Esophagus (tissue), 2 donors: ENCODE measurements around the gene OGFOD2. TPM values are rescaled to one million over a fixed set of nuclear protein-coding genes. Genes with fewer than 3 reads are reported as not detected.
A peak's percentile ranks its signal among the peaks of the same experiment; 100 is the strongest.

Source experiments
- H3K27ac ChIP-seq, 2 donors: one replicate each; pipeline ENCODE4 v1.5.1; 2013; ENCODE audit warnings: low read depth in 2 of 2, mild to moderate bottlenecking in 2 of 2, inconsistent platforms in 1 of 2, low read length in 1 of 2, moderate library complexity in 1 of 2
- H3K27me3 ChIP-seq, 2 donors: one replicate each; pipeline ENCODE4 v1.6.1; 2013; ENCODE audit warnings: low read length in 2 of 2, control low read depth in 1 of 2, mild to moderate bottlenecking in 1 of 2; ENCODE audit not compliant: insufficient read depth in 2 of 2, control insufficient read depth in 1 of 2
- H3K36me3 ChIP-seq, 2 donors: one replicate each; pipeline ENCODE4 v1.6.1; 2013; ENCODE audit warnings: low read length in 1 of 2; ENCODE audit not compliant: control insufficient read depth in 2 of 2, insufficient read depth in 2 of 2
- H3K4me1 ChIP-seq, 2 donors: one replicate each; pipeline ENCODE4 v1.6.1; 2013; ENCODE audit warnings: low read length in 1 of 2; ENCODE audit not compliant: control insufficient read depth in 2 of 2, insufficient read depth in 2 of 2
- H3K4me3 ChIP-seq, 2 donors: one replicate each; pipeline ENCODE4 v1.5.1; 2013; ENCODE audit warnings: low read length in 2 of 2, mild to moderate bottlenecking in 2 of 2, low read depth in 1 of 2, moderate library complexity in 1 of 2
- H3K9me3 ChIP-seq, 2 donors: one replicate each; pipeline ENCODE4 v1.6.1; 2013; ENCODE audit warnings: mild to moderate bottlenecking in 2 of 2, low read depth in 1 of 2, low read length in 1 of 2, moderate library complexity in 1 of 2; ENCODE audit not compliant: control insufficient read depth in 2 of 2, insufficient read depth in 1 of 2
- WGBS, 2 donors: extraction: QIAGEN DNeasy Blood & Tissue Kit; methylation state at CpG; one replicate each; pipeline ENCODE4 v1.1.7; 2013; 5-methylcytosine and 5-hydroxymethylcytosine counted together
- polyA plus RNA-seq, 2 donors: library from polyadenylated mRNA; stranded (reverse); fragments of 200-250 nt; gene quantifications; one replicate each; pipeline ENCODE4 v1.2.3, GENCODE V29; 2013
- donor health status: healthy with polysubstance abuse.
- donor health status: Bipolar disorder and iron deficiency.

OGFOD2 gene
- polyA plus RNA-seq, 2 donors, result 10.8 to 11.5 TPM

GRCh38 chr12:122961531-122962329 lies 13.3 kb upstream of the OGFOD2 start:
- Histone ChIP-seq H3K4me1 (peaks cover 4 to 10% of the 10 kb centered on the region in 2 donors), H3K27me3 (no peaks in the 10 kb centered on the region), H3K9me3 (no peaks in the 10 kb centered on the region), H3K36me3 (peaks cover 0 to 6% of the 10 kb centered on the region in 2 donors), H3K27ac (no peak overlapping the region), H3K4me3 (no peak overlapping the region)
- 60 to 79% methylated on average over 10 of the region's 10 CpGs for WGBS, 2 donors

DNA sequence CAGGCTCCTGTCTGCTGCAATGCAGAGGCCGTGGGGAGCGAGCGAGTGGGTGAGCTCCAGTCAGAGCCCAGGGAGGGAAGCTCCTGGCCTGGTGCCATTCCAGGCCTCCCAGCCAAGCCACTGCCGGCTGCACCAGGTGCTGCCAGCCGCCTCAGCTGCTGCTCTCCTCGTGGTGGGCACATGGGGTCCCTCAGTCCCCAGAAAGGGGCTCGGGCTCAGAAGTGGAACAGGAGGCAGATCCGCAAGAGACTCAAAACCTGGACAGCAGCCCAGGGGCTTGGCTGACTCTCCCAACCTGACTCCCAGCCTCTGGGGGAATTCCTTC lies 11.1 kb upstream of the OGFOD2 start:
- Histone ChIP-seq H3K36me3 (peaks cover 0 to 6% of the 10 kb centered on the region in 2 donors), H3K27me3 (no peaks in the 10 kb centered on the region), H3K9me3 (no peaks in the 10 kb centered on the region), H3K4me3 (no peak overlapping the region), H3K27ac (no peak overlapping the region), H3K4me1 (peaks cover 4 to 10% of the 10 kb centered on the region in 2 donors)
- 35 to 43% methylated on average over 8 of the region's 8 CpGs for WGBS, 2 donors

GRCh38 chr12:122964439-122965257 lies 10.4 kb upstream of the OGFOD2 start:
- Histone ChIP-seq H3K36me3 (peaks cover 0 to 4% of the 10 kb centered on the region in 2 donors), H3K9me3 (no peaks in the 10 kb centered on the region), H3K4me3 (no peak overlapping the region), H3K27ac (no peak overlapping the region), H3K27me3 (no peaks in the 10 kb centered on the region), H3K4me1 (peaks cover 4 to 10% of the 10 kb centered on the region in 2 donors)
- WGBS, 2 donors, result 81% methylated on average over 19 of the region's 19 CpGs

DNA sequence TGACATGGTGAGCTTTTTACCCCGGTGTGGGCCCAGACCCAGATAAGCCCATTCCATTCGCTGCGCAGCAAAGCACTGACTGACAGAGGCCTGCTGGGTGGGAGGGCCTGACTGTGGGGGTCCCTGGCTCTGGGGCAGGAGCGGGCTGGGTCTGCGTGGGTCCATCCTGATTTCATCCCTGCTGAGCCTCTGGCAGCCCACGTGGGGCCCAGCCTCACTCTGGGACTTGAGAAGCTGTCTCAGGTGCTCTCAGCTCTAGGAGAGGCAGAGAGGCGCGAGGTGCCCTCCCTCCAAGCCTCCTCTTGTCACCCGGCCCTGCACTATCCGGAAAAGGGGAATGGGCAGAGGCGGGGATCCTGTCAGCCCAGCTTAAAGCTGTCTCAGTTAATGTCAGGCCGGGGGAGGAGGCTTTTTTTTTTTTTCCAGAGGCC lies 9.7 kb upstream of the OGFOD2 start:
- no peaks in the 10 kb centered on the region for H3K27me3 ChIP-seq
- WGBS, 2 donors, result 49 to 54% methylated on average over 12 of the region's 12 CpGs
- no peaks in the 10 kb centered on the region for H3K36me3 ChIP-seq
- H3K4me1 ChIP-seq, result peaks cover 4 to 10% of the 10 kb centered on the region in 2 donors
- H3K27ac ChIP-seq, result no peak overlapping the region
- H3K9me3 ChIP-seq, result no peaks in the 10 kb centered on the region
- H3K4me3 ChIP-seq, result peak overlapping the region; percentile 34 to 43

GRCh38 chr12:122965851-122966742 lies 8.9 kb upstream of the OGFOD2 start, which contains the start of gene ABCB9:
Gene ABCB9, minus strand, starts transcription at chr12:122966463. Its CDS starts 6,228 bp downstream, at chr12:122960235.
- 2 to 5% methylated on average over 43 to 55 of the region's 55 CpGs for WGBS, 2 donors
- Histone ChIP-seq H3K4me3 (peak within 1 kb of the TSS; percentile 34 to 43), H3K36me3 (no peaks in the 10 kb centered on the region), H3K9me3 (no peaks in the 10 kb centered on the region), H3K27ac (peak within 1 kb of the TSS; percentile 13 to 36), H3K4me1 (peaks cover 4 to 10% of the 10 kb centered on the region in 2 donors), H3K27me3 (no peaks in the 10 kb centered on the region)

DNA sequence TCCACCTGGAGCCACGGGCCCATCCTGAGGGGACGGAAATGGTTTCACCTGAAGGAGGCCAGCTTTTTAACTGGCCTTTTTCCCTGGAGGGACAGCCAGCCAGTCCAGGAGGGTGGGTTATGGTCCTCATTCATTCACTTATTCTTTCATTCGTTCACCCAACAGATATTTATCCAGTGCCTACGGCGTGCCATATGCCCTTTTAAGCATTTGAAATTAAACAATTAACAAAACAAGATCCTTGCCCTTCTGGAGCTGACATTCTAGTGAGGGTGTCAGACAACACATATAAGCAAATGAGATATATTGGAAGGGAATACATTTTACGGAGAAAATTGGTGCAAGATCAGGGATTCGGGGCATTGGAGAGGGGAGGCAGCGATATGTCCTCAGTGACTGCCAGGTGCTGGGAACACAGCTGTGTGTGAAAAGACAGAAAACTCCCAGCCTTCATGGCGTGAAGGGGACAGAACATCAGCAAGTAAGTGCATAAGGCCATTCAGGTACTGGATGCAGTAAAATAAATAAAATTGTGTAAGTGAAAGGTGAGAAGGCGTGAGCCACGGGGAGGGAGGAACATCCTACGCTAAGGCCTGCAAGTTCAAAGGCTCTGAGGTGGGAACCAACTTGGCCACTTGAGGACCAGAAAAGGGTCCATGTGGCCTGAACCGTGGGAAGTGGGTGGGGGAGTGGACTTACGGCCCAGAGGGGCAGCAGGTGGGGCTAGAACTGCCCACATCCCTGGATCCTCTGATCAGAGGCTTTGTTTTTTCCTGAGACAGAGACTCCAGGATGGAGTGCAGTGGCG lies 8.1 kb upstream of the OGFOD2 start:
- H3K27ac ChIP-seq, result peak overlapping the region; percentile 13 to 36
- H3K36me3 ChIP-seq, result no peaks in the 10 kb centered on the region
- no peaks in the 10 kb centered on the region for H3K9me3 ChIP-seq
- H3K4me3 ChIP-seq, result no peak overlapping the region
- H3K27me3 ChIP-seq, result no peaks in the 10 kb centered on the region
- peaks cover 4 to 10% of the 10 kb centered on the region in 2 donors for H3K4me1 ChIP-seq
- WGBS, 2 donors, result 57% methylated on average over 15 of the region's 15 CpGs

GRCh38 chr12:122968104-122968503 lies 6.9 kb upstream of the OGFOD2 start:
- WGBS, 2 donors, result 79 to 86% methylated on average over 2 of the region's 2 CpGs
- Histone ChIP-seq H3K27me3 (no peaks in the 10 kb centered on the region), H3K4me3 (no peak overlapping the region), H3K36me3 (no peaks in the 10 kb centered on the region), H3K9me3 (no peaks in the 10 kb centered on the region), H3K4me1 (peaks cover 4 to 10% of the 10 kb centered on the region in 2 donors), H3K27ac (no peak overlapping the region)

DNA sequence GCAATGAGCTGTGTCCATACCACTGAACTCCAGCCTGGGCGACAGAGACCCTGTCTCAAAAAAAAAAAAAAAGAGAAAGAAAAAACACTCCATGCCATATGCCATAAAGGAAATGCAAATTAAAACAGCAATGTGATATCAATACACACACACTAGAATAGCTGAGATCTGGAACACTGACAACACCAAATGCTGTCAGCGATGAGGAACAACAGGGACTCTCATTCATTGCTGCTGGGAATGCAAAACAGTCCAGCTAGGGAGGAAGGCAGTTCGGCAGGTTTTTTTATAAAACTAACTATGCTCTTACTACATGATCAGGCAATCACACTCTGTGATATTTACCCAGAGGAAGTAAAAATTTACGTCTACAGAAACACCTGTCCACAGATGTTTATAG lies 5.4 kb upstream of the OGFOD2 start:
- H3K4me3 ChIP-seq, result no peak overlapping the region
- no peaks in the 10 kb centered on the region for H3K36me3 ChIP-seq
- no peak overlapping the region for H3K27ac ChIP-seq
- peaks cover 0 to 3% of the 10 kb centered on the region in 2 donors for H3K4me1 ChIP-seq
- H3K9me3 ChIP-seq, result no peaks in the 10 kb centered on the region
- H3K27me3 ChIP-seq, result no peaks in the 10 kb centered on the region
- 35 to 44% methylated on average over 4 of the region's 4 CpGs for WGBS, 2 donors
